ENCODE measurements around the gene HES3.

HES3 gene

DNA sequence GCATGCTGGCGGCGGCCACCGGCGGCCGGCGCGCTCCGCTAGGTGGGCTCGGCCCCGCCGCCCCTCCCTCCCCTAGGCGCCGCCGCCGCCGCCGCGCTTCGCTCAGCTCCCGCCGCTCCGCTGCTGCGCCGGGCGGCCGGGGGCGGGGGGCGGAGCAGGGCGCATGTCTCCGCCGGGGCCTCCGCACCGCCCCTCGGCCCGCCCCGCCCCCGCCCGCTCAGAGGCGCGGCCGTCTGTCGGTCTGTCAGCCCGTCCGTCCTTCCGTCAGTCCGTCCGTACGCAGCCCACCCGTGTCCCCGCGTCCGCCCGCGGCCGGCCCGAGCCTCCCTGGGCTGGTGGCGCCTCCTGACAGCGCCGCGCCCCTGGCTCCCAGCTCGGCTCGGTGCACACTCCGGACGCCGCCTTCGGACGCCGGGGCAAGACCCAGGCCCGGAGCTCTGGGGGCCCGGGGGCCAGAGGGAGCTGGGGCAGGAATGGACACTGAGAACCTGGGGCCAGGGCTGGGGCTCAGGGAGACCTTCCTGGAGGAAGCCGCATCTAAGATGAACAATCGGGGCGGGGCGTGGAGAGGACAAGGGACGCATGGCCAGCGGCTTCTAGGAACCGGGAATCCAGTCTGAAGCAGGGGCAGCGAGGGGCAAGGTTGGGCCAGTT, 17.1 kb downstream of the HES3 start, which contains the start of gene GPR153:
GPR153 (minus strand) TSS at position 138 of the 654 bp plus-strand sequence. CDS start 6,193 bp downstream, outside the sequence.
- DNase-seq (ENCODE audit: low read depth in 2 of 2, low spot score in 1 of 2), result no peak

DNA sequence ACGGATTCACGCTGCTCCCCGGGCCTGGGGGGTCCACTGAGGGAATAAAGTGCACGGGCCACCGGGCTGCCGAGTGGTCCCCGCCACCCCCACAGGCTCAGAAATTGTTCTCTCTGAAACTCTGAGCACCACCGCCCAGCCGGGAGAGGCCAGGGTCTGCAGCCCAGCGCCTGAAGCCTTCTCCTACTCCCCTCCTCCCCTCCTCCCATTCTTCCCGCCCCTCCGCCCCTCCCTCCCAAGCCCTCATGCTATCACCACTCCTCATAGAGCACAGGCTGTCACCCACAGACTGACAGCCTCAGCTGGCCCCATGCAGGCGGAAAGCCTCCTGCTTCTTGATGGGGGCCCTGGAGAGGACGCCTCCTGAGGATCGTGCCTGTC, 17.6 kb downstream of the HES3 start:
- no peak for DNase-seq (ENCODE audit: low read depth in 2 of 2, low spot score in 1 of 2)

DNA sequence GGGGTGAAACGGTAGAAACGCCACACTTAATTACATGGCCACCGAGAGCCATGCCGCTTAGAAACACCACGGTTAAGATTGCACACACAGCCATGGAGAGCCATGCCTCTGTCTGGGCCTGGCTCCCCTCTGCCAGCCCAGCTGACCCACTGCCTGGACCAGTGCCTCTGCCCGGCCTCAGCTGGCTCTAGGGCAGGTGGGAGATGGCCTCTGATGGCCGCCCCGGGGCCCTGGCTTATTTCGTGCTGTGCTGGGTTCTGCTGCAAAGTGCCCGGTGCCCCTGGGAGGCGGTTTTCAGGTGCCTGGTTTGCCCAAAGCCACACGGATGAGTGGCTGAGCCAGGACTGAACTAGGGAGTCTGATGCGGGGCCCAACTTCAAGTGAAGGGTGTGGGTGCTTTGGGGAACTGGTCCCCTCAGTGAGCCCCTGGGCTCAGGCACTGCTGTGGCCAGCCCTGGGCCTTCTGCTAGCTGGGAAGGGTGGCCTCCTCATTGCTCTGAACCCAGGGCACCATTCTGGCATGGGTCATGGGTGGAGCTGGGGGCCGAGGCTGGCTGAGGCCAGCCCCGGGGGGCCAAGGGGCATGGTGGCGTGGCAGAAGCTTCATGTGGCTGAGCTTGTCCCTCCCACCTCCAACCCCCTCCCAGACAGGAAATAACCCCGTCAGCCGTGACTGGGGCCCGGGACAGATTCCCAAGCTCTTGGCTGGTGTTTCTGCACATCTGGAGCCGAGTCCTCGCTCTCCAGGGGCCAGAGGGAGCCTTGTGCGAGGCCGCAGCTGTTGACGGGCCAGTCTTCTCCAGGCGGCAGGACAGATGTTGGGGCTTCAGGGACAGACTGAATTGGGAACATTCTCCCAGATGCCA, 18.8 kb downstream of the HES3 start:
- DNase-seq (ENCODE audit: low read depth in 2 of 2, low spot score in 1 of 2), result no peak

DNA sequence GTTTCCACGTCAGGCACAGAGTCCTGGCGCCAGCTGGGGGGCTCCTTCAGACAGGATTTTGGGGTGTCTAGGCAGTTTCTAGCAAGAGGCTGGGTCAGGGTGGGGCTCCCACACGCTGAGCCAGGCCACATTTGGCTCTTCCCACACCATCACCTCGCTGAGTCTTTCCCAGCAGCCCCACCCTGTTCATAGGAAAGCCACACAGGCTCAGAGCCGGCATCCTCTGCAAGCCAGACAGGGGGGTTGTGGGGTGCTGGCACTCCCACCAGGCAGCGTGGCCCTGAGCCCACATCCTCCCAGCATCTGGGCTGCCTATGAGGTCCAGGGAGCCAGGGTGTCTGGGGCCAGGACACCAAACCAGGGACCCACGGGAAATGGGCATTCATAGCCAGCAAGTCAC, 19.7 kb downstream of the HES3 start:
- DNase-seq (ENCODE audit: low read depth in 2 of 2, low spot score in 1 of 2), result no peak

DNA sequence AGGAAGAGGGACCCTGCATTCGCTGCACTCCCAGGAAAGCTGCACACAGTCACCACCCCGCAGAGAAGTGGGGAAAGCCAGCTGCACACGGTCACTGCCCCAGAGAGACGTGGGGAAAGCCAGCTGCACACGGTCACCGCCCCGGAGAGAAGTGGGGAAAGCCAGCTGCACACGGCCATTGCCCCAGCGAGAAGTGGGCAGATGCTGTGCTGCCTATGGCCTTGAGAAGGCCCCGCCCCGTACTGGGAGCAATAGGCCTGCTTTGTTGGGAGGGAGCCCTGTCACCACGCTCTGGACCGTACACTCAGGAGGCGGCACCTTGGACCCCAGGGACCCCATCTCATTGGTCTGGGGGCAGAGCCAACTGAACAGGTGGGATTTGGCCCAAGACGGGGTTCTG, 21.2 kb downstream of the HES3 start:
- DNase-seq (ENCODE audit: low read depth in 2 of 2, low spot score in 1 of 2), result no peak

DNA sequence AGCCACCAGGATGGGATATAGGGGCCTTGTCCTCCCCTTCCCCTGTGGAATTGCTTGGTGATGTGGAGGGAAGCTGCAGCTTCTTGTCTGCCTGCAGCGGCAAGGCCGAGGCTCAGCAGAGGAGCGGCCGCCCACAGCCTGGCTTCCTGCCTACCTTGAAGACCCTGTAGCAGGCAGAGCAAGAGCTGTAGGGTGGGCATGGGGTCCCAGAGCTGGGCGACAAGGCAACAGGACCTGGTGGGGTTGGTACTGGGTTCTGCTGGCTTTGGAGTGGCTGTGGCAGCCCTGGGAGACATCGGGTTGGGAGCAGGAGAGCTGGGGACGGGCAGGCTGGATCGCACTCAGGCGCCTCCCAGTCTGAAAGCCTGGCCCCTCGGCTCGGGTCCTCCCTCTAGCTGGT, 22.7 kb downstream of the HES3 start:
- DNase-seq (ENCODE audit: low read depth in 2 of 2, low spot score in 1 of 2), result no peak

DNA sequence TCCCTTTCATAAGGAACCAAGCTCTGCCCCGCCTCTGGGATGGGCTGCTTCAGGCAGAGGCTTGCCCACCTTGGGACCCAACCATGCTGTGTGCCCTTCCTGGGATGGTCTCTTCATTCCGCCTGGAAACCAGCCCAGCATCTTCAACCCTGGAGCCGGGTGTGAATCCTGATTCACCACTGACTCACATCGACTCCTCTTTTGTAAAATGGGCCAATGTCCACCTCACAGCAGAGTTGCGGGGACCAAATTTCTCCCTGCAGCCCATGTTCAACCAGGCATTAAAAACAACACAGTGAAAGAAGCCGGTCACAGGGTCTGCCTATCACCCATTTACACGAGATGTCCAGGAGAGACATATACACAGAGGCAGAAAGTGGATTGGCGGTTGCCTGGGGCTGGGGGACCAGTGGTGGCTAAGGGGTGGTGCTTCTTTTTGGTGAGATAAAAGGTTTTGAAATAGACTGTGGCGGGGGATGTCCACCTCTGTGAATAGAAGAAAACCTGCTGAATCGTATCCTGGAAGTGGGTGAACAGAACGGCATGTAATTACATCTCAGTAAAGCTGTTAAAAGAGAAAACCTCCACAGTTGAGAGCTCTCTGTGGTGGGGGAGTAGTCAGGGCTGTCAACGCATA, 23.8 kb downstream of the HES3 start:
- no peak for DNase-seq (ENCODE audit: low read depth in 2 of 2, low spot score in 1 of 2)

DNA sequence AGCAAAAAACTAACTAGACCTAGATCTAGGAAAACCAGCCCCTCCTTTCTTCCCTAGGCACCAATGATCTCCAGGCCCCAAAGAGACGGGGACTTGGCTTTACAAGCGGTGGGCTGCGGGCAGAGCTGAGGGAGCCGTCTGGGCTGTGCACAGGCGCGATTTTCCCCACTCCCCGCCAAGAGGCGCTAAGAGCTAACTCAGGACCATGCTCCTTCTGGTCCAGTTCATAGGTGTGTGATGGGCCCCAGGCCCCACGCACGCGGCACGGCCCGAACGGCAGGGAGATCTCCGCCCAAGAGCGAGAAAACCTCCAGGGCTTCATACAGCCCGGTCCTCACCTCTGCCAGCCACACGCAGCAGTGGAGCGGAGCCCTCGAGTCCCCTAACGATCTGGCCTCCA, 24.4 kb downstream of the HES3 start:
- DNase-seq (ENCODE audit: low read depth in 2 of 2, low spot score in 1 of 2), result no peak

DNA sequence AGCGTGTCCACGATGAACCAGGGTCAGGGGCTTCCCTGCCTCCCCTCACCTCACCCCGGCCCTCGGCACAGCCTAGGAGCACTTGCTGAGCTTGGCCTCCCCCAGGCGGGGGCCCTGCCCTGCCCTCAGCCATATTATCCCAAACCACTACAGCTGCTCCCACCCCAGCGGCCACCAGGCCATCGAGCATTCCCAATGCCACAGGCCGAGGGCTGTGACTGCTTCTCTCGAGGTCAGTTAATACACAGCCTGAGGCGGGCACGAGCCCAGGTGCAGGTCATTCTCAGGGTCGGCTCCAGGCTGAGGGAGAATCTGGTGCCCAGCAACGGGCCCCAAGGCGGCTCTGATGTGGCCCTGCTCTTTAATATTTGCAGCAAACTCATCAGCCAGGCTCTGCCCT, 25.3 kb downstream of the HES3 start:
- DNase-seq (ENCODE audit: low read depth in 2 of 2, low spot score in 1 of 2), result no peak

DNA sequence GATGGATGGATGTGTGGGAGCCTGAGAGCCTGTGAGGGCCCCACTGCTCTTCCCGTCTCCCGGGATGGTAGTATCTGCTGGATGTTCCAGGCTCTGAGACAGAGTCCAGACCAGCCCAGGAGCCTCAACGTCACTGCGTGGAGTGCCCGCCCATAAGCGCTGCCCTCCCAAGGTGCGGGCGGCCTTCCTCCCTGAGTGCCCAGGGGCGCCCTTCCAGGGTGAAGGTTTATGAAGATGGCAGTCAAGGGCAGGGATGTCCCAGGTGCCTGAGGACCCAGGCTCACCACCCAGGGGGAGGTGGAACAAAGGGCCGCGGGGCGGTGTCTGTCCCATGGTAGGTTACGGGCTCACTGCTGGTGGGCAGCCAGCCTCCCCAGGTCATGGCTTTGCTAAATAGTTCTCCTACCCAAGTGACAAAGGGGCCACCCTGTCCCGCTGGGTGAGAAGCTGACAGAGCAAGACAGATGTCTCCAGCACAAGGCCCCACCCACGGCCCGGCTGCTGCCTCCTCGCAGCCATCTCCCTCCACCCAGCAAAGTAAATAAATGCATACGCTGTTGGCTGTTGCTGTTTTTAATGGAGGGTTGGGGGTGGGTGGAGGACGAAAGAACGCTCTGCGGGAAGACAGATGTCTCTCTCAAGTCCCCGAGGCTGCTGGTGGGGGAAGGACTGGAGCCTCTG, 25.9 kb downstream of the HES3 start:
- no peak for DNase-seq (ENCODE audit: low read depth in 2 of 2, low spot score in 1 of 2)

DNA sequence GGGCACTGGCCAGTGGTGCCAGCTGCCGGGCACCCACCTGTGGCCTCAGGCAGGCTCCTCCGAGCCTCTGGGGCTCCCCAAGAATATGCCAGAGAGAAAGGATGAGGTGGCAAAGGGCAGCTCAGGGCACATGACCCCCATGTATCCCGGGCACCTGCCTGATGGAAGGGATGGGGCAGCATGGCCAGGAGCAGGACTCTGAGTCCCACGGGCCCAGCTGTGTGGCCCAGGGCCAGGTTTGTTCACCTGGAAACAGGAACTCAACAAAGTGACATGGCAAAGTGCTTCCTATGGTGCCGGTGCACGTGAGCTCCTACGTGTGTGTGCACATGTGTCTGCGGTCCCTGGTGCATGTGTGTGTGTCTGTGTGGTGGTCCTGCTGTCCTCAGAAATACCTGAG, 26.4 kb downstream of the HES3 start:
- DNase-seq (ENCODE audit: low read depth in 2 of 2, low spot score in 1 of 2), result no peak

DNA sequence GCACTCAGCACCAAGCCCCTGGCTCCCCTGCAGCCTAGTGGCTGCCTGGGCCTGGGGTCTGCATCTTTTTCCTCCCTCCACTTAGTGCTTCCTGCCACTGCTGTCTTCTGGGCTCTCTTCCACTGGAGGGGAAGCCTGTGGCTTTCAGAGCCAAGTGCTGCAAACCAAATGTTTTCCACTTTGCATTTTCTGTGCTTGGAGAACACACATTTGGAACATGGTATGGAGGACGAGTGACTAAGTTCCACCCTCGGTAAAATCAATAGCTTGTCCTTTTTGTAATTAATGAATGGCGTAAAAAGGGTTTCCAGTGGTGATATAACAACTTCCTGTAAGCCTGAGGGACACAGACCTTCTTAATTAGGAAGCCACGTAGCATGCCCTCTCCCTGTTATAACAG, 27.0 kb downstream of the HES3 start:
- DNase-seq (ENCODE audit: low read depth in 2 of 2, low spot score in 1 of 2), result no peak

DNA sequence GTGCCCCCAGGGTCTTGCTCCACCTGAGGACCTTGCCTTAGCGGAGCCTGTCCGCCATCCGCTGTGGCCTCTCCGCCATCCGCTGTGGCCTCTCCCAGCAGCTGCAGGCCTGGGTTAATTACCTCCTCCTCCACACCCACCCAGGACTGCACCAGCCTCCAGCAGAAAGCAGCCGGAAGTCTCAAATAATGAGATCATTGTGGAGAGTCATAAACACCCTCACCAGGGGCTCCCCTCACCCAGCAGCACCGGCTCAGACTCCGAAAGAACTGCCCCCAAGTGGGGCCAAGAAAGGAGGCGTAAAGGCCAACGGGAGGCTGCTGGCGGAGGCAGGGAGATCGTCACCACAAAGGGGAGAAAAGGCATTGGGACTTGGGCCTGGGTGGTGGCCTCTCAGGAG, 27.6 kb downstream of the HES3 start:
- no peak for DNase-seq (ENCODE audit: low read depth in 2 of 2, low spot score in 1 of 2)

DNA sequence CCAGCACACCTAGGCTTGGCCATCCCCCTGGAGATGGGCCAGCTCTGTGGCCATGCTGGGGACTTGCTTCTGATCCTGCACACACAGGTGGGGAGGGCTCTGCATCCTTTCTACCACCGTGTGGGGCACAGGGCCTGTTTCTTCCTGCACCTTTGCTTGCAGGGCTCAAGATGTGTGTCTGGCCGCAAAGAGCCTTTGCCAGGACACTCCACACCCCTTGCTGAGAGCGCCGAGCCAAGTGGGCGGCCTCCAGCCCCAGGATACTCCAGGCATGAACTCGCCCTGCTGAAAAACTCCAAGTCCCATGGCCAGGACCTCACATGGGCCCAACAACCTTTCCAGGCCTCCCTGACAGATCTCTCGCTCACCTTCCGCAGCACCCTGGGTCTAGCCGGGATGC, 28.5 kb downstream of the HES3 start:
- no peak for DNase-seq (ENCODE audit: low read depth in 2 of 2, low spot score in 1 of 2)

DNA sequence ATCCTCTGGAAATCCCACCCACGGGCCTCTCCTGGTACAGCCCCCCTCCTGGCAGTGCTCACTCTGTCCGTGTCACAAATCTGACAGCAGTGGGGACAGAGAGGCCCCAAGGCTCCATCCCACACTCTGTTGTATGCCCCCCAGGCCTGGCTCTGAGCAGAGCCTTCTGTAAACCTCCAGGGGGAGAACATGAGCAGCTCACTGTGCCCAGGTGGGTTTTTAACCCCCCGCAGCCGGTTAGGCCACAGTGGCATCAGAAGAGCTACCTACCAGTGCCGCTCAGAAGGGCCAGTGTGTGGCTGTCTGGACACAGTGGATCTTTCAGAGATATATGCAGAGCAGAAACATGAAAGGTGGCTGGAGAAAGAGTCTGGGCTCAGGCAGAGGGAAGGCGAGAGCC, 28.9 kb downstream of the HES3 start:
- DNase-seq (ENCODE audit: low read depth in 2 of 2, low spot score in 1 of 2), result no peak

DNA sequence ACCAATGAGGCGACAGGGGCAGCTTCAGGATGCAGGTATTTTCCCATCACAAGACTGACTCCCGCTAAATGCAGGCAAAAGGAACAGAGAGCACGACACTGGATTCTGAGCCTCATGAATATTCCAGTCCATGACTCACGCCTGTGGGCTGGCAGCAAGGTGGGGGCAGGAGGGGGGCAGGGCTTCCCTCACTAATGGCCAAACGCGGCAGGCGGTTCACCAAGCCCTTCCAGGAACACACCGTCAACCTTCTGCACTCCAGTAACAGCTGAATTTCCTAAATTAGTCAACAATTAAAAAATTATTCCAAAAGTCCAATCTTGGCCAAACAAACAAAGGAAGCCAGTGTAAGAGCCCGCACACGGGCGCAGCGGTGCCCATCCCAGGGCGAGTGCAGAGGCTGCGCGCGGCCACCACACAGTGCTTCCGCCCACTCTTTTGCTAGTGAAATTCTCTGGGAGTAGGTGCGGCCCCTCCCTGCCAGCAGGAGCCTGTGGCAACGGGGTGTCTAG, 29.5 kb downstream of the HES3 start:
- DNase-seq (ENCODE audit: low read depth in 2 of 2, low spot score in 1 of 2), result no peak

DNA sequence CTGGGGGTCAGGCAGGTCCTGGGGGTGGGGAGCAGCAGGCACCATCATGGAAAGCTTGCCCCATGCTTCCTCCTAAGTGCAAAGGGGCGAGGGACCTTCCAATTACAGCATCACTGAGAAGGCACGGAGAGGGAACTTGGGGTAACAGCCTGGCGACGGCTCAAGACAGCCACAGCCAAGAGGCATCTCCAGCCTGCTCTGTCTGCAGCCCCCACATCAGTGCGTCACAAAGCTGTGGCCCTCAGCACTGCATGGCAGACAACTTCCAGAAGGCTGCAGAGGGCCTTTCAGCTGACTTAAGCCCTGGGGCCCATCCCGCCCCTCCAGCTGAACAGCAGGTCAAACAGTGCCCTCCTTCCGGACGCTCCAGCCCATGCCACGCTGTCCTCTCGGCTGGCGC, 30.1 kb downstream of the HES3 start:
- no peak for DNase-seq (ENCODE audit: low read depth in 2 of 2, low spot score in 1 of 2)

DNA sequence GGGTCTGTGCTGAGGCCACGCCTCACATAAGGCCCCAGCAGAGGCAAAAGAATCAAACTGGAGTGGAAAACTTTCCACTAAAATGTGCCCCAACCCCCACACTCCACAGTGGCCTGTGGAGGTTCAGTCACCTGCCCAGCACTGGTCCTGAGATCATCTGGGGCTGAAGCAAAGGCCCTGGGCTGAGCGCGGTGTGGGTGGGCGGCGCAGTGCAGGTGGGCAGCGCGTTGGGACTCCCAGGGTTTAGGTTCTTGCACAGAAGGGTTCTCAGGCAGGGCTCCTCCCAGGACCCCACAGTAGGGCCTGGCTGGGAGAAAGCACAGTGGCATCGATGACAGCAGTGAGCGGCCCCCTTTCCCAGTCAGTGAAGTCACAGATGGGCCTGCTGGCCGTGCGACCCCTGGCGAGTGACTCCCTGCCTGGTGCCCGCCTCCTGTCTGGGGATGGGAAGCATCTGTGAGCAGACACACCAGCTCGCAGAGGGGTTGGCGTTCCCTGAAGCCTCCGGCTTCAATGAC, 30.7 kb downstream of the HES3 start:
- DNase-seq (ENCODE audit: low read depth in 2 of 2, low spot score in 1 of 2), result no peak

DNA sequence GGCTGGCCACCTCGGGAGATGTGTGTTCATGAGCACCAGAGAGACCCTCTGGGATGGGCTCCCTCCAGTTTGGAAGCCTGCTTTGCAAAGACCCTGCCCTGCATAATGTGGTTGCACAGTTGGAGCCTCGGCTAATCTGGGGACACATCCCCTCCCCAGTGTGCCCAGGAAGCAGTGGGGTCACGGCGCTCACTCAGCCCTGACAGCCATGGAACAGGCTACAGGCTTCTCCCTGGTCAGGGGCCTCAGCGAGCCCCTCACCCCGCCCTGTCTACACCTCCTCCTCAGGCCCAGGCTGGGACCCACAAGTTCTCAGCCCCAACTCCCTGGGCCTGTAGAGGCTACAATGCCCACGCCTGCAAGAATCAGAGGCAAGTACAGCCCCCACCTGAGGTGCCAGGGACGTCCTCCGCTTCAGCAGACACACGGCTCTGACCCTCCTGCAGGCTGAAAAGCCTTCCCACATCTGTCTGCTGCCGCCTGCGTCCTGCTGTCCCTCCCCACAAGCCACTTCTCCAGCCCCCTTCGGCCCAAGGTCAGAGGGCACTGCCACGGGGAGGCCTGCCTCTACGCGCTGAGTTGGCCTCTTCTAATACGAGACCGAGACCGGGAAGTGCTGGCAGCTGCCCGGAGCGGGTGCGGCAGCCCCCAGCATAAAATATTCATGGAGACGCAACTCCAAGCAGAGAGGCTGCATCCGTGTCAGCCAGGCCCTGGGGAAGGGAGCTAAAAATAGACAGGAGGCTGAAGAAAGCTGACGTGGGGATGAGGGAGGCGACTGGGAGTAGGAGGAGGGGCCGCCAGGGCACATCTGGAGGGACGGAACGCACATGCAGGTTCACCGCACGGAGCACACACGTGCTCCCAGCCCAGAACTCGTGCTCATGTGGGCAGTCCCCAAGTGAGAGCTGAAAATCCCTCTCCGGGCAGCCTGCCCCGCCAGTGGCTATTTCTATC, 32.1 kb downstream of the HES3 start:
- DNase-seq (ENCODE audit: low read depth in 2 of 2, low spot score in 1 of 2), result no peak

All from stimulated activated CD8-positive, alpha-beta memory T cell treated with anti-CD3 and anti-CD28 coated beads, Interleukin-4, amount 100 ng/mL, for 1 hour (primary cell).